NCI-H69 (cell line): ENCODE measurements around the gene JMJD1C.
A peak's percentile ranks its signal among the peaks of the same experiment; 100 is the strongest.
"Not testable (repeated sequence)": the region's sequence is repeated elsewhere in the genome, so short reads cannot be mapped to it uniquely, and the experiment has no call there.

Experiments
- DNase-seq: peaks from one replicate; lab custom pipeline; 2025; lab: John Stamatoyannopoulos, UW

The JMJD1C gene

GRCh38 chr10:63166742-63167258, 299.0 kb downstream of the JMJD1C start:
- peak; percentile 75 for DNase-seq

GRCh38 chr10:63165249-63165648, 300.5 kb downstream of the JMJD1C start:
- no peak for DNase-seq

GRCh38 chr10:63164166-63164623, 301.6 kb downstream of the JMJD1C start:
- no peak for DNase-seq

GRCh38 chr10:63161592-63161991, 304.2 kb downstream of the JMJD1C start:
- no peak for DNase-seq

- peak; percentile 79 for DNase-seq
These were observed 307.7 kb downstream of the JMJD1C start for GRCh38 chr10:63157845-63158624.

DNA sequence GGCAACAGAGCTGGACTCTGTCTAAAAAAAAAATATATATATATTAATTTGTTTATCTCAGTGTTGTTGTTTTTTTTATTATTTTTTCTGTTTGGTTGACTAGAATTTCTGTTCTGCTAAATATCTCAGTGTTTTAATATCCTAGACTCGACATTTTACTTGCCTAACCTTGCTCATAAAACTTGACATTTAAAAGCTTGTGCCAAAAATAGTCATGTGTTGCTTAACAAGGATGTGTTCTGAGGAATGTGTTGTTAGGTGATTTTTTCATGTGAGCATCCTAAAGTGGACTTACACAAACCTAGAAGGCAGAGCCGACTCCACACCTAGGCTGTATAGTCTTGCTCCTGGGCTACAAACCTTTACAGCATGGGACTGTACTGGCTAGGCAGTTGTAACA, 309.5 kb downstream of the JMJD1C start:
- no peak for DNase-seq

GRCh38 chr10:63155388-63156020, 310.3 kb downstream of the JMJD1C start:
- no peak for DNase-seq

DNA sequence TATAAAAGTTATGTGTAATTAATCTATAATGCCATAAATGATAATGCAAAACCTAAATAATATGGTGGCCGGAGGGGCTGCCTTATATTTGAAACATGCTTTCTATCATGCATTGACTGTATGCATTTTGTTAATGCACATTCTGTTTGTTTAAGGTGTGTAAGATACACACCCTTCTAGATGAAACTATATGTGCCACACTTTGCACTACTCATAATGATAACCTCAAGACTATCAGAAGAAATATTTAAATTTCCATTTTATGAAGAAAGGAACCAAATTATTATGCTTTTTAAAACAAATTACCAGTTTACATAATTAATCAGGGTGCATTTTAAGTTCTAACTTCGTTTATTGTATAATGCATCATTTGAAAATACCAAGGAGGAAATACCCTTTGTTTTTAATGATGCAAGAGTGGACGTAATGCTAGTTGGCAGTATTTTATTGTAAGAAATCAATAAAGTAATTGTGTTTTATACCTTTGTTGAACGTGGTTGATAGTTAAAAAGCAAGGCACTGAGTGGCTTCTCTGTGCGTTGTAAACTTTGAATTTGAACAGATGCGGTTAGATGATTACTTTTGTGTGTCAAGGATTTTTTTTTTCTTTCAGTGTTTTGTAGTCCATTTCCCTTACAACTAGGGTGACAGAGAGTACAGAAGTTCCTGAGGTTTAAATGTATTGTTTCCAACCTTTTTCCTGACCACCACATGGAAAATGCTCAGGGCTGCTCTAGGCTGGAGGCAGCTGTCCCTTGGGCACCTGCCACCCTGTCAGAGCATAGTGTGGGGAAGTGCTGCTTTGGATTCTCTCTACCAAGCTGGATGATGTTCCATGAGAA, 311.0 kb downstream of the JMJD1C start:
- DNase-seq: no peak

- DNase-seq: not testable (repeated sequence)
These were observed 311.8 kb downstream of the JMJD1C start for GRCh38 chr10:63153868-63154545.

GRCh38 chr10:63150745-63151144, 315.0 kb downstream of the JMJD1C start:
- DNase-seq: no peak

GRCh38 chr10:63146503-63146902, 319.3 kb downstream of the JMJD1C start:
- DNase-seq: no peak

DNA sequence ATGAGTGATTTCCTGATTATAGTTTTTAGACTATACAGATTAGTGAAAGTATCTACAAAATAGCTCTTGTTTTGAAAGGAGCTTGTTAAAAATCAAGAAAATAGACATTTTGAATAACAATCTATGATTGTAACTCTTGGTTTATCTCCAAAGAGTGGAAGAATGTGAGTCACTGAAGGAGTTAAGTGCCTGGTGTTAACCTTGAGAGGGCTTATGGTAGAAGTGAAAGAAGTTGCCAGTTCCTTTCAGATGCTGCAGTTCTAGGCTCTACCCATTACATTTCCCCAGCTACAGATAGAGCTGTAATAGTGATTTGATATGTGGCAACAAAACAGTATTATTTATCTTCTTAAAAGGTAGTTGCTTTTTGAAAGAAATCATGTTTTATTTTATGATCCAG, 320.0 kb downstream of the JMJD1C start:
- no peak for DNase-seq

GRCh38 chr10:63143987-63144386, 321.8 kb downstream of the JMJD1C start:
- no peak for DNase-seq

GRCh38 chr10:63142136-63142535, 323.6 kb downstream of the JMJD1C start:
- no peak for DNase-seq

DNA sequence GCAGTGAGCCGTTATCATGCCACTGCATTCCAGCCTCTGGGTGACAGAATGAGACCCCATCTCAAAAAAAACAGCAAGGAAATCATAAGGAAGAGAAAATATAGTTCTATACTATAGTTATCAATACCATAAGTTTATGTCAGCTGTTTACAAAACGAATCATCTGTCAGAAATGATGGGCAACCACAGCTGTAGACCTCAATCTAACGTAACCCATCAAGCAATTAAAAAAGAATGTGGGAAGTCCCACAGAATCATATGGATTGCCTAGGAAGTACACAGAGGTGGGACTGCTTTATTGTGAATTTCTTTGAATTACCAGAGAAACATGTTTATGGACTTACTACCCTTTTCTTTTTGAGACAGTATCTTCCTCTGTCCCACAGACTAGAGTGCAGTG, 325.7 kb downstream of the JMJD1C start:
- DNase-seq: no peak

DNA sequence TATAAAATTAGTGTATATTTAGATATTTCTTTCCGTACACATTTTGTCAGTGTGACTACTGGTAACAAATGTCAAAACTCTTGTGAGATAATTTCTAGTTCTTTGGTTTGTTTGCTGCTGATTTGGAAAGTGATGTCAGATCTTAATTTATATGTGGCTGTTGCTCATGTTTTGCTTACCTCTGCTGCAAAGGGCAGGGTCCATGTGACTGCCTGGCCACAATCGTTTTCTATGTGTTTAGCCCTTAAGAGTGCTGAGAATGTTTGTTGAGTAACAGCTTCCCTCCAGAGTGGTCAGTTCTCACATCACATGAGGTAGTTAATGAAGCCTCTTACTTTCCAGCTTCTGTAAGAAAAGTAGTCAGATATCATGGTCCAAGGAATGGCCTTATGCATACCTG, 328.5 kb downstream of the JMJD1C start:
- DNase-seq: no peak

DNA sequence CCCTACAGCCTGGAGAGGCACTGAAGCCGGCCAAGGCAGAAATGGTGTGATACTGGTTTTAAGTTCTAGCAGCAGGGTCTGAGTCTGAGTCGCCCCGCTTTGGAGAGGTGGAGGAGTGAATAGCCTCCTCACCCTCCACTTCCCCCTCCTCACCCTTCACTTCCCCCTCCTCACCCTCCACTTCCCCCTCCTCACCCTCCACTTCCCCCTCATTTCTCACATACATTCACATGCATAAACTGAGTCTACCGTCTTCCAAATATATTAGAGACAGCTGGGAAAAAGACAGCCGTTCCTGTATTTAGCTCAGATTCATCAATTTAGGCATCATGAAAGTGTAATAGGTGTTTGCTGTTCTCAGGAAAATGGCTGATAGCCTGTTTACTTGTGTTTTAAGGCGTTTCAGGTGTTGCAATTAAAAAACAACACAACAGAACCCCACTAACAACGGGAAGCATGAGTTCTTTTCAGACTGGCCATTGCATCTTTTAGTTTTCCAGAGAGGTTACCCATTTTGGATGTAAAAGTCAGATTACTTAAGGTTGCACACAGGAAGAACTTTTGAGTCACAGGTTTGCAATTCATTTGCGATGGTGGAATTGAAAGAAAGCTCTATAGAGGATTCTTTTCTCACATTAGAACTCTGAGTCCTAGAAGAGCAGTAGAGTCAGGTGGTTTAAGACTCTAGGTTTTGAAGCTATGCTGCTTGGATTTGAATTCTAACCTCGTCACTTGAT, 331.8 kb downstream of the JMJD1C start:
- DNase-seq: no peak

DNA sequence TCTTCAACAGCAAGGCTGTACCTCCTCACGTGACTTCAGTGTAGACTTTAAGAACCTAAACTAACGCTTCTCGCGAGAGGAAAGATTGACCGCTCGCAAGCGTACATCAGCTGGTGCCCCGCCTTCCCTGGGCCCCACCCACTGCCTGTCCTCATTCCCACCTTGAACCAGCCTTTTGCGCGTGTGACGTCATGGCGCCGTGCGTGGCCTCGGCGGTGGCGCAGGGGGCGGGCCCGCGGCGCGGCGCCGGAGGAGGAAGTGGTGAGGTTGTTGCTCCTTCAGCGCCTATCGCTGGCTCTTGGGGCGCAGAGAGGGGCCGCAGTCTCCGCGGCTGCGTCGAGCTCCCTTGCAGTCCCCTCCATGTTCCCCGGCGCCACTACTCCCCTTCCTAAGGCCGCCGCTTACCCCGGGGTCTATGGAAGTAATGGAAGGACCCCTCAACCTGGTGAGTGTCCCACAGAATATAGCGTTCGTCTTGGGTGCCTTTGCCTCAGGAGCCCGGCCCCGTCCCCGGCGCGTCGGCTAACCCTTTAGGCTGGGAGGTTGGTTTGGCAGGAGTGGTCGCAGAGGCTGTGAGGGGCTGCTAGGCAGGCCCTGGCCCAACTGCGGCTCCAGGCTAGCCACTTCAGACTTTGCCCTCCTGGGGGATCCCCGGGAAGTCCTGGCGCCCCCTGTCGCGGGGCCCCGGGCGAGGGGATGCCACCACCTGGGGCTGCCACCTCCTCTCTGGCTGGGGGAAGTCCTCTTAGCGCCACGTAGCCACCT, 332.5 kb downstream of the JMJD1C start, which contains the start of gene NRBF2:
Gene NRBF2, plus strand, starts transcription at position 273 of the 765 bp plus-strand sequence. Its CDS starts 143 bp downstream, at position 416.
- DNase-seq: peak; percentile 97

DNA sequence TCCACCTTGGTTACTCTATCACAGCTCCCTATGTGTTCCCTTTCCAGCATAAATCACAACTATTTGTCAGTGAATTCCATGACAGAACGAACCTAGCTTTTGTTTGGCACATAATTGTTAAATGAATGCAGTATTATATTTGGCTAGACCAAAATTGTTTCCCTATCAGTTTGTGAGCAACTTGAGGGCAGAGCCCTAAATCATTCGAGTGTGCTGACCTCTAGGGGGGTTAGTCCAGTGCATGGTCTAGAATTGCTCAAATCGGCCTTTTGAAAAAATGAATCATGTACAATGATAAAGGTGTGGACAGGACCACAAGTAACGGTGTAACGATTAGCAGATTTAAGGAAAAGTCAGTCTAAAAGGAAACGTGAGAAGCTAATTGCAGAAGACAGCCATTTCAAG, 333.1 kb downstream of the JMJD1C start:
- DNase-seq: no peak

- DNase-seq: no peak
These were observed 335.9 kb downstream of the JMJD1C start for GRCh38 chr10:63129888-63130287.
